Esophagus squamous epithelium (tissue), 4 donors: ENCODE results near the gene ASAP2.

Experiments
- CTCF ChIP-seq, 6 experiments: fragments of 450-650 bp in 4 of 6; fragments of 200-600 bp in 2 of 6; sonication (generic) in 2 of 6; IDR thresholded peaks; one replicate each; pipeline ENCODE4 v1.5.1; 2016 to 2019; ENCODE audit warnings: antibody characterized with exemption in 6 of 6, mild to moderate bottlenecking in 4 of 6, moderate library complexity in 4 of 6
- POLR2A ChIP-seq, 4 donors: fragments of 450-650 bp; IDR thresholded peaks; one replicate each; pipeline ENCODE4 v1.6.1; 2017; ENCODE audit warnings: antibody characterized with exemption in 4 of 4, mild to moderate bottlenecking in 4 of 4, moderate library complexity in 3 of 4

- no peak for TF ChIP-seq CTCF (IDR thresholded peaks at IDR 0.05)
- TF ChIP-seq POLR2A (IDR thresholded peaks at IDR 0.05), result no peak
Observed at GRCh38 chr2:9249020-9249800, 42.6 kb downstream of the ASAP2 start.
